ENCODE results near the gene GHITM. TPM values are rescaled to one million over a fixed set of nuclear protein-coding genes. Genes with fewer than 3 reads are reported as not detected.

The GHITM gene
- total and polyA plus RNA-seq, 2 of the 8 experiments (the other 6 are each of a cell fraction or from before 2014, with no cell fraction given) = 86.2 to 97.0 TPM

GRCh38 chr10:84137811-84138210, 1.5 kb upstream of the GHITM start:
- no peak overlapping the region for H2BK120ac ChIP-seq (replicated peaks; ENCODE audit: low read depth, low read length)
- no peak overlapping the region for H3K18ac ChIP-seq (ENCODE audit: extremely low read depth, low read length)
- no peak overlapping the region for H2BK5ac ChIP-seq (ENCODE audit: low read depth, low read length)
- no peak overlapping the region for H3K23ac ChIP-seq (ENCODE audit: insufficient read length)
- H2BK12ac ChIP-seq (ENCODE audit: low read depth, low read length) = no peak overlapping the region
- no peak overlapping the region for H2AFZ ChIP-seq (ENCODE audit: low read length)
- H3K4ac ChIP-seq (replicated peaks; ENCODE audit: insufficient read length, low read depth, low read length) = no peak overlapping the region
- no peak overlapping the region for H3K4me3 ChIP-seq (ENCODE audit: extremely low read depth in 1 of 4, insufficient read depth in 2 of 4, low read depth in 3 of 4, low read length in 4 of 4)
- POLR2A ChIA-PET (ENCODE audit: partially characterized antibody) = interaction anchor here (0.6 to 1.0 kb wide), 2 partner anchors 9 to 188 kb away, joined by 3 read pairs; no protein-coding TSS in a partner anchor
- WGBS, 2 experiments (ENCODE audit: extremely low coverage in 1 of 2, insufficient coverage in 1 of 2, insufficient read length in 1 of 2, insufficient replicate concordance in 2 of 2, low coverage in 1 of 2, low lambda C conversion rate in 2 of 2, missing lambda C conversion rate in 1 of 2) = 93% methylated on average over 2 of the region's 2 CpGs; no CpG with 5 or more reads in 1 of the 2 experiments
- H3K14ac ChIP-seq (ENCODE audit: insufficient read length) = no peak overlapping the region
- peaks cover 0 to 1% of the 10 kb centered on the region in 2 experiments for H4K20me1 ChIP-seq (replicated peaks in 1 of 2; ENCODE audit: control insufficient read depth in 1 of 2, insufficient read depth in 2 of 2, low read length in 2 of 2)
- H3K9ac ChIP-seq (replicated peaks in 1 of 4; ENCODE audit: extremely low read depth in 1 of 4, low read depth in 3 of 4, low read length in 3 of 4) = no peak overlapping the region
- no peak overlapping the region for H2BK15ac ChIP-seq (ENCODE audit: low read length)
- peaks cover 3 to 9% (median 4%) of the 10 kb centered on the region in 4 experiments; a peak in 6 of 7 replicates for H3K4me1 ChIP-seq (replicated peaks in 1 of 4; ENCODE audit: control insufficient read depth in 3 of 4, insufficient read depth in 4 of 4, low read length in 3 of 4)
- FAIRE-seq (no peak), DNase-seq (ENCODE audit: low read depth in 1 of 2, low spot score in 2 of 2) (no peak)
- peaks cover 8 to 24% of the 10 kb centered on the region in 2 experiments for H3K79me2 ChIP-seq (ENCODE audit: control insufficient read depth in 1 of 2, insufficient read depth in 2 of 2, low read length in 2 of 2)
- H2BK20ac ChIP-seq (ENCODE audit: low read length) = no peak overlapping the region
- H3K27me3 ChIP-seq (replicated peaks in 1 of 4; ENCODE audit: control insufficient read depth in 3 of 4, extremely low read depth in 1 of 4, insufficient read depth in 3 of 4, low read length in 3 of 4) = no peaks in the 10 kb centered on the region
- no peak overlapping the region for H2AK5ac ChIP-seq (ENCODE audit: low read depth, low read length)
- H4K91ac ChIP-seq (replicated peaks; ENCODE audit: insufficient read length, low read length) = no peak overlapping the region
- H3K56ac ChIP-seq (replicated peaks; ENCODE audit: insufficient read length, low read depth, low read length) = no peak overlapping the region
- H4K5ac ChIP-seq (ENCODE audit: insufficient read length, low read depth, low read length) = no peak overlapping the region
- H3K27ac ChIP-seq (ENCODE audit: low read depth, low read length) = no peak overlapping the region
- H4K8ac ChIP-seq (ENCODE audit: extremely low read depth, insufficient read depth, low read length) = no peak overlapping the region
- peaks cover 2% of the 10 kb centered on the region; the same call in 1 of the 2 replicates for H3K79me1 ChIP-seq (ENCODE audit: low read depth, low read length)
- peaks cover 0 to 16% (median 2%) of the 10 kb centered on the region in 4 experiments; a peak in 4 of 8 replicates for H3K36me3 ChIP-seq (ENCODE audit: control insufficient read depth in 2 of 4, insufficient read depth in 4 of 4, low read length in 3 of 4)
- no peak overlapping the region for H3K4me2 ChIP-seq (ENCODE audit: insufficient read depth in 1 of 2, low read depth in 2 of 2, low read length in 2 of 2)
- CTCF ChIA-PET (ENCODE audit: partially characterized antibody) = interaction anchor here (0.9 to 4.3 kb wide), 5 partner anchors 11 to 78 kb away, joined by 4 to 23 read pairs (median 5); no protein-coding TSS in a partner anchor
- H3K23me2 ChIP-seq (ENCODE audit: low read depth, low read length) = no peaks in the 10 kb centered on the region; the same call in 1 of the 2 replicates
- no peaks in the 10 kb centered on the region for H3K9me3 ChIP-seq (ENCODE audit: insufficient read depth in 2 of 2, low read depth in 1 of 2, low read length in 1 of 2)
- TF ChIP-seq SIRT6 (IDR thresholded peaks at IDR 0.05; ENCODE audit: low read length) (no peak), CEBPB (IDR thresholded peaks at IDR 0.05; ENCODE audit: low read depth, low read length) (no peak), POU5F1 (IDR thresholded peaks at IDR 0.05; ENCODE audit: low read depth, low read length) (no peak)

Data from H1 (cell line).